ENCODE measurements around the gene DOCK2. TPM values are rescaled to one million over a fixed set of nuclear protein-coding genes. Genes with fewer than 3 reads are reported as not detected.

Gene DOCK2
- total RNA-seq, 1 donor from 2014 or later: 214 TPM

DNA sequence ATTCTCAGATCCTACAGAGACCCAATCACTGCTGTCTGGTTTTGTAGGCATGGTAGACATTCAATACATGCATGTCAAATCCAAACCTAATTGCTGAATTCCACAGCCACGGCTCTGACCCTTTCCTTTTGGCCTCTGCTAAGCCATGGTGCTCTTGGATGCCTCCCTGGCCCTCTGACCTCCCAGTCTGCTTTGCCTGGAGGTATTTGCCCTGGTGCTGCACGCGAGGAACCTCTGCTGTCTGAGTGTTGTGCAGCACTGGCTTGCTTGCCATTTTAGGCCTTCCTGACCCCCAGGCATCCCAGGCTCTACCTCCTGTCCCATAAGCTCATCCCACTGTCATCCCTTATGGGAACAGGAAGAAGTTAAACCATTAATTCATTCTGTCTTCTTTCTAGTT is 60.9 kb downstream of the DOCK2 start:
- H3K4me1 Mint-ChIP-seq (ENCODE audit: low read depth): peaks cover 15% of the 10 kb centered on the region
- H3K4me3 Mint-ChIP-seq: no peak overlapping the region
- no peaks in the 10 kb centered on the region for H3K27me3 Mint-ChIP-seq (ENCODE audit: insufficient read depth)
- no peak overlapping the region for H3K27ac Mint-ChIP-seq
- intact Hi-C loops (cut with micrococcal nuclease): no loop called here
- DNase-seq (ENCODE audit: low spot score): no peak
- no peaks in the 10 kb centered on the region for H3K9me3 Mint-ChIP-seq
- peaks cover 55% of the 10 kb centered on the region for H3K36me3 Mint-ChIP-seq (ENCODE audit: low read depth)

DNA sequence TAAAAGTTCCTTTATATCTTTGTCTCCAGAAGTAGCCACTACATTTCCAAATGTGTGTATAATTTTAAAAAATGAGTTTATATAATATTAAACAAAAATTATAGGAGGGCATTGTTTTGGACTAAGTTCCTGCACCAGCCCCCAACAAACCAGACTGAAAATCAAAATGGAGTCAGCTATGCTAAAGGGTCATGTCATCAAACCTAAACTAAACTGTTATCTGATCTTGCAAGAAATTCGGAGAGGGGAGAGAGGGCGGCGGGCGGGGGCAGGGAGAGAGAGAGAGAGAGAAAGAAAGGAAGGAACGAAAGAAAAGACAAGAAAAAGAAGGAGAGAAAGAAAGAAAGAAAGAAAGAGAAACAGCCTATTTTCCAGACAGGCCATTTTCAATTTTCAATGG is 63.5 kb downstream of the DOCK2 start:
- intact Hi-C loops (cut with micrococcal nuclease): loop anchor here (5.0 to 10.0 kb wide), 2 partner anchors 107 to 284 kb away; partner anchors contain the start of gene INSYN2B

DNA sequence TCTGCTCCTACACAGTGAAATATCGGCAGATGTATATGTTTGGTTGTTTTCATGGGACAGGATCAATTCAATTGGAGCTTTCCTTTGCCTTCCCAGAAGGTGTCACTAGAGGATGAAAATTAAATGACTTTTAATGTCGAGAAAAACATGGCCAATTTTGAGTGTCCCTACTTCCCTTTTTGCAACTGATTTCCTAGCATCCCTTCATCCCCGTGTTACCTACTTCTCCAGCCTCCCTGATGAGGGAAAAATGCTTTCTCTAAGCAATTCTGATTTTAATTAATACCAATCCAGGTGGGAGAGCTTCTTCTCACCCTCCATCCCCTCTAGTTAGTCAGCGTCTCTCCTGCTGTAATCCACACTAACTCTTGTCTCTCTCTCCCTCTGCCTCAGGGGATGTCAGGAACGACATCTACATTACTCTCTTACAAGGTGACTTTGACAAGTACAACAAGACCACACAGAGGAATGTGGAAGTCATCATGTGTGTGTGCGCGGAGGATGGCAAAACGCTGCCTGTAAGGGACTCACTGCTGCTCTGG is 64.9 kb downstream of the DOCK2 start:
- intact Hi-C loops (cut with micrococcal nuclease): loop anchor here (5.0 to 10.0 kb wide), 2 partner anchors 105 to 283 kb away; partner anchors contain the start of gene INSYN2B
- DNase-seq (ENCODE audit: low spot score): no peak
- H3K9me3 Mint-ChIP-seq: no peaks in the 10 kb centered on the region
- H3K4me1 Mint-ChIP-seq (ENCODE audit: low read depth): peaks cover 36% of the 10 kb centered on the region
- peak overlapping the region; percentile 86 for H3K27ac Mint-ChIP-seq
- no peak overlapping the region for H3K4me3 Mint-ChIP-seq
- H3K27me3 Mint-ChIP-seq (ENCODE audit: insufficient read depth): no peaks in the 10 kb centered on the region
- peaks cover 52% of the 10 kb centered on the region for H3K36me3 Mint-ChIP-seq (ENCODE audit: low read depth)

More for the DNA sequence above, 63.5 kb downstream of the DOCK2 start:
- Mint-ChIP-seq H3K27ac (no peak overlapping the region), H3K4me1 (ENCODE audit: low read depth) (peaks cover 27% of the 10 kb centered on the region), H3K27me3 (ENCODE audit: insufficient read depth) (no peaks in the 10 kb centered on the region), H3K9me3 (no peaks in the 10 kb centered on the region), H3K4me3 (no peak overlapping the region), H3K36me3 (ENCODE audit: low read depth) (peaks cover 54% of the 10 kb centered on the region)
- no peak for DNase-seq (ENCODE audit: low spot score)

DNA sequence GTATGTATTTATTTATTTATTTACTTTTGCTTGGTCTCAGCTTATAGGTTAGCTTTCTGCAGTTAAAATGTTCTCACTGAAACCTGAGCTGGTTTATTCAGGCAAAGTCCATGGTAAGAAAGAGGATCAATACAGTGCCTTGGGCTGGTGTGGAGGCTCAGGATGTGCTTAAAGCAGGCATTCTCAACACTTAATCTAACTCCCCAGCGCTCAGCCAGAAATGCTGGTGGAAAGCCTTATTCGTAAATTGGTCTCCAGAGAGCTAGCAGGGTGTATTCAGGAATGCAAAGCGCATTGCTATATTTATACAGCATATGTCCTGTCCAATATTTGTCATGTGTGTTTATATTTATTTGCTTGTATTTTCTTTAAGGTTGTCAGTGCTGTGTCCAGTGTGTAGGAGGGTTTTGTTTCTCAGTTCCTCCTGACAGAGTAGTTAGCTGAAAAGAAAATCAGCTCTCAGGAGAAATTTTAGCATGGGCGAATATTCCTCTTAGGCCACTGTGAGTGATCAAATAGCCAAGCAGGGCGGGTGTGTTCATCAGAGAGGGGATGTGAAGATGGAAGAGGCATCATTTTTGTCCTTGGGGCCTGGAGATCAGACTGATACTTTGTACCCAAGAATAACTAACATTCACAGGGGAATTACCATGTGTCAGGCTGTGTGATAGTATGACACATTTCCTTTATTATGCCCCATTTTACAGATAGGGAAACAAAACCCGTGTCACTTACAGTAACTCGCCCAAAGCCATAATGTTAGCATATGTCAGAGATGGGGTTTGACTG is 65.8 kb downstream of the DOCK2 start:
- peaks cover 51% of the 10 kb centered on the region for H3K36me3 Mint-ChIP-seq (ENCODE audit: low read depth)

DNA sequence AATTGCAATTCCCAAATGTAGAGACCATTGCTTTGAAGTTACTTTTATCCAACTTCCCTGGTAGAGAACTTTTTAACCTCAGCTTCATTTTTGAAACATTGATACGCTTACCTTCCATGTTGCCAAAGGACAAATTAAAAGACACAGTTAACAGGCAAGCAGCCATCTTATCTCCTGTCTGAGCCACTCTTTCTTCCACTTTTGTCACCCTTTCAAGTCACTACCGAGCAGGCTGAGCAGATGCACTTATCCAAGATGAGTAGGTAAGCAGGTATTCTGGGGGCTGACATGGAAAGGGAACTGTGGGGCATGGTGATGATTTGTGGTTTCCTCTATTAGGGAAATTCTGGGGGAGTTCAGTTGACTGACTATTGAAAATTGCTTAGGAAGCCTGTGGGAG is 66.7 kb downstream of the DOCK2 start:
- Mint-ChIP-seq H3K4me3 (no peak overlapping the region), H3K27ac (peak overlapping the region; percentile 64), H3K36me3 (ENCODE audit: low read depth) (peaks cover 48% of the 10 kb centered on the region), H3K4me1 (ENCODE audit: low read depth) (peaks cover 36% of the 10 kb centered on the region), H3K27me3 (ENCODE audit: insufficient read depth) (no peaks in the 10 kb centered on the region), H3K9me3 (no peaks in the 10 kb centered on the region)
- intact Hi-C loops (cut with micrococcal nuclease): loop anchor here (1.0 to 10.0 kb wide), 4 partner anchors 21 to 281 kb away; partner anchors contain the start of gene INSYN2B
- DNase-seq (ENCODE audit: low spot score): no peak

More for the DNA sequence above, 65.8 kb downstream of the DOCK2 start:
- intact Hi-C loops (cut with micrococcal nuclease): loop anchor here (1.0 to 10.0 kb wide), 4 partner anchors 20 to 282 kb away; partner anchors contain the start of gene INSYN2B
- H3K27ac Mint-ChIP-seq: peak overlapping the region; percentile 86
- no peak overlapping the region for H3K4me3 Mint-ChIP-seq
- DNase-seq (ENCODE audit: low spot score): no peak
- no peaks in the 10 kb centered on the region for H3K27me3 Mint-ChIP-seq (ENCODE audit: insufficient read depth)
- peaks cover 36% of the 10 kb centered on the region for H3K4me1 Mint-ChIP-seq (ENCODE audit: low read depth)
- no peaks in the 10 kb centered on the region for H3K9me3 Mint-ChIP-seq

DNA sequence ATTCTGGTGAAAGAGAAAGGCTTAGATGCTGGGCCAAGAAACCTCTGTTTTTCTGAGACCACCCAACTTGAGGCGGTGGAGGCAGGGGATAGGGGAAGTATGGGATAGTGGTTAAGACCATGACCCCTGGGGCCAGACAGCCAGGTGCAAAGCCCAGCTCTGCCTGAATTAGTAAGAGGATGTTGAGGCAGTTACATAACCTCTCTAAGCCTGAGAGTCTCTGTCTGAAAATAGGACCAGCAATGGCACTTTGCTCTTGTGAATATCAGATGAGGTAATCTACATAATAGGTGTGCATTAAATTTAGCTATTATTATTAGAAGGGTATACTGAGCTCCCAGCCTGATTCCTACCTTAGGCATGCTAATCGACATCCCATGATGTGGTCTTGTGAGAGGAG is 68.2 kb downstream of the DOCK2 start:
- intact Hi-C loops (cut with micrococcal nuclease): loop anchor here (10.0 kb wide), 1 partner anchor 279 kb away; the partner anchor contains the start of gene INSYN2B
- no peak overlapping the region for H3K4me3 Mint-ChIP-seq
- no peaks in the 10 kb centered on the region for H3K9me3 Mint-ChIP-seq
- H3K27me3 Mint-ChIP-seq (ENCODE audit: insufficient read depth): no peaks in the 10 kb centered on the region
- peaks cover 41% of the 10 kb centered on the region for H3K36me3 Mint-ChIP-seq (ENCODE audit: low read depth)
- H3K27ac Mint-ChIP-seq: peak overlapping the region; percentile 73
- no peak for DNase-seq (ENCODE audit: low spot score)
- peaks cover 36% of the 10 kb centered on the region for H3K4me1 Mint-ChIP-seq (ENCODE audit: low read depth)

DNA sequence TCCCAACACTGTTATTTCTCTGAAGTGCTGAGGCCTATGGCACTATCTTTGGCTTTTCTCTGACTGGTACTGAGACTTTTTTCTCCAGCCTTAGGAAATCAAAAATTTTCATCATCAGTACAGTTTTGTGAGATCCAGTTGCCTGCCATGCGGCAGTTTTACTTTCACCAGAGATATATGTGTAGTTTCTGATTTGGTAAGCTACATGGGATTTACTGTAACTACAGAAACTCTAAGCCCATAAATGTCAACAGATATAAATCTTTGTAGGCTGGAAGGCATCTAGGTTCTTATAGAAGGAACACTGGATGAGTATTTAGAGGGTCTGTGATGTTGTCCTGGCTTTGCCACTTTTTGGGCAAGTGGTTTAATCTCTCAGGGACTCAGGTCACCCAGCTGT is 69.0 kb downstream of the DOCK2 start:
- peaks cover 45% of the 10 kb centered on the region for H3K36me3 Mint-ChIP-seq (ENCODE audit: low read depth)
- DNase-seq (ENCODE audit: low spot score): no peak

DNA sequence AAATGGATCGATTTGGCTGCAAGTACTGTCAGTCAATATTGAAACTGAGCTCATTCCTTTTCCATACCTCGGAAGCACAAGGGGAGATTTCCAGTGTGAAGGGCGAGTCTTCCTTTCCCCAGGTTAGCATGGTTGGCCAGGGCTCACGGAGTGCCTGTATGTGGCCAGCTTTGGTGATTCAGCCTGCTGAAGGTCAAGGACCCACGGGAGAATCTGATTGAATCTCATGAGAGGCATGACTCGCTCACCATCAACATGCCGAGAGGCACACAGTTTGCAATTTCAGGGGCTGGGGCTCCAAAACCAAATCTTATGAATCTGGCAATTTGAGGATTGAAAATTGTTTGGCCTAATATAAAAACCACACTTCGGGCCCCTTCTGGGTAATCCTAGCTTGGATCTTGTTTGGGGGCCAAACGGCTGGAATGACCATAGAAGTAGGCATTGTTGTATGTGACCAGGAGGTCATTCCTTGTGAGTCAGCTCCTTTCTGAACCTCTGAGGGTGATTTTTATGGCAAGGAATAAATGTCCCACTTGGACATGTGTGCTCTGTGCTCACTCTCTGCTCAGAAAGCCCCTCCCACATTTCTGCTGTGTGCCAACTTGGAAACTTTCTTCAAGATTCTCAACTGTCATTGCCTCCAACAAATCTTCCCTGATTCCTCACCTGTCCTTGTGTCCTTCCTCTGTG is 69.8 kb downstream of the DOCK2 start:
- H3K27ac Mint-ChIP-seq: peak overlapping the region; percentile 69
- H3K4me3 Mint-ChIP-seq: no peak overlapping the region
- H3K27me3 Mint-ChIP-seq (ENCODE audit: insufficient read depth): no peaks in the 10 kb centered on the region
- no peak for DNase-seq (ENCODE audit: low spot score)
- peaks cover 44% of the 10 kb centered on the region for H3K36me3 Mint-ChIP-seq (ENCODE audit: low read depth)
- peaks cover 32% of the 10 kb centered on the region for H3K4me1 Mint-ChIP-seq (ENCODE audit: low read depth)
- intact Hi-C loops (cut with micrococcal nuclease): loop anchor here (10.0 kb wide), 1 partner anchor 278 kb away; the partner anchor contains the start of gene INSYN2B
- no peaks in the 10 kb centered on the region for H3K9me3 Mint-ChIP-seq

More for the DNA sequence above, 69.0 kb downstream of the DOCK2 start:
- Mint-ChIP-seq H3K9me3 (no peaks in the 10 kb centered on the region), H3K27me3 (ENCODE audit: insufficient read depth) (no peaks in the 10 kb centered on the region), H3K27ac (peak overlapping the region; percentile 73), H3K4me3 (no peak overlapping the region), H3K4me1 (ENCODE audit: low read depth) (peaks cover 36% of the 10 kb centered on the region)
- intact Hi-C loops (cut with micrococcal nuclease): loop anchor here (10.0 kb wide), 1 partner anchor 279 kb away; the partner anchor contains the start of gene INSYN2B

DNA sequence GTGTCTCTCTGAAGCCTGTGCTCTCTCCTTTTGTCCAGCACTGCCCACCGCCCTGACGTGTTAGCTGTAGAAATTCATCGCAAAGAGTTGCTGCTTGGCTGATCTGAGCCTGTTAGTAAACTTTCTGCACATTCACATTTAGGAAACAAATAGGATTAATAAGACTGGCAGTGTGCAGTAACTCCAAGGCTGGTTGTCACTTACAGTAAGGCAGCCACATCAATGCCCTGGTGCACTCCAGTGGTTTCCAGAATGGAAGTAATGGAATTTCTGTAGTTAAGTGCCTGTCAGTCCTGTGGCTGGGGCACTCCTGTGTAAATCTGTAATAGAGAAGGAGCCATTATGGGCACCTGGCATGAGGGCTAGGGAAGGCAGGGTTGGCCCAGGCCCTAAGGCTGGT is 70.6 kb downstream of the DOCK2 start:
- no peaks in the 10 kb centered on the region for H3K9me3 Mint-ChIP-seq
- no peaks in the 10 kb centered on the region for H3K27me3 Mint-ChIP-seq (ENCODE audit: insufficient read depth)
- H3K4me1 Mint-ChIP-seq (ENCODE audit: low read depth): peaks cover 24% of the 10 kb centered on the region
- no peak overlapping the region for H3K4me3 Mint-ChIP-seq
- DNase-seq (ENCODE audit: low spot score): no peak
- intact Hi-C loops (cut with micrococcal nuclease): loop anchor here (10.0 kb wide), 1 partner anchor 277 kb away; the partner anchor contains the start of gene INSYN2B
- peak overlapping the region; percentile 69 for H3K27ac Mint-ChIP-seq
- H3K36me3 Mint-ChIP-seq (ENCODE audit: low read depth): peaks cover 43% of the 10 kb centered on the region

DNA sequence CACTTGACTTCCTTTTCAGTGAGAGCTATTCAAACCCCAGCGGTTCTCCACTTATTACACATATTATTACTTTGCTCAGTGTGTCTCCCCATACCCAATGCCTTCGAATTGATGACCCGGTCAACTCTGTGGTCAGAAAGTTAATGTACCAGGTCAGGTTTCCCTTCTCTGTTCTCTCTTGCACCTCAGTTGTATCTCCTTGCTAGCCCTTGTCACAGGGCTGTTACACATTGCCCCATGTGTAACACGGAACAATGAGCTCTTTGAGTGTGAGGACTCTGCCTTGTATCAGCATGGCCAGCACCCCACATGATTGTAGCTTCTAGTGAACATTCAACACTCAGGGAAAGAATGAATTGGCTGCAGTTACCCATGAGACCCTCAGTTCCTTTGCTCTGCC is 73.6 kb downstream of the DOCK2 start:
- H3K4me1 Mint-ChIP-seq (ENCODE audit: low read depth): peaks cover 10% of the 10 kb centered on the region
- no peak for DNase-seq (ENCODE audit: low spot score)
- H3K27me3 Mint-ChIP-seq (ENCODE audit: insufficient read depth): no peaks in the 10 kb centered on the region
- H3K4me3 Mint-ChIP-seq: no peak overlapping the region
- intact Hi-C loops (cut with micrococcal nuclease): no loop called here
- H3K36me3 Mint-ChIP-seq (ENCODE audit: low read depth): peaks cover 54% of the 10 kb centered on the region
- no peak overlapping the region for H3K27ac Mint-ChIP-seq
- no peaks in the 10 kb centered on the region for H3K9me3 Mint-ChIP-seq

DNA sequence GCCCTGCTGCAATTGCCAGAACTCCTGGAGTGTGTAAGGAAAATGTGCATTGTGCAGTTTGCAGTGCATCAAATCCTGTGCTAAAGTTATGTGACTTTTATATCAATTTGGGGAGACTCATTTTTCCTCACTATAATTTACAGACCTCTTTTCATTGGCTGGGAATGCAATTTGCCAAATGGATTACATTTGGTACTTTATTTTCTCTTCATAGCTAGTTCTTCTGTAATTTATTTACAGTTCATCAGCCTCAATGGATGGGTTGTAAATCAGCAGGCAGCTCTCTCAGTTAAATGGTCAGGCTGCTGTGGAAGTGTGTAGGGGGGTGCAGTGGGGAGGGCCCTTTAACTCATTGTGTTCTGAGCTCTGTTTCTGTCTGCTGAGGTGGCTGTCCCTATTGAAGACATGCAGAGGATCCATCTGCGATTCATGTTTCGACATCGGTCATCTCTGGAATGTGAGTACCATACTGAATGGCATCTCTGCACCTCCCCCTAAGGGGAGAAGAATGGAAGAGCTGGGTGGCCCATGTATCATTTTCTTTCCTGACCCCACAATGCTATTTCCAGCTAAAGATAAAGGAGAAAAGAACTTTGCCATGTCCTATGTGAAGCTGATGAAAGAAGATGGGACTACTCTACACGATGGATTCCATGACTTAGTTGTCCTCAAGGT is 74.6 kb downstream of the DOCK2 start:
- no peaks in the 10 kb centered on the region for H3K9me3 Mint-ChIP-seq
- H3K4me3 Mint-ChIP-seq: no peak overlapping the region
- intact Hi-C loops (cut with micrococcal nuclease): no loop called here
- H3K27me3 Mint-ChIP-seq (ENCODE audit: insufficient read depth): no peaks in the 10 kb centered on the region
- peaks cover 60% of the 10 kb centered on the region for H3K36me3 Mint-ChIP-seq (ENCODE audit: low read depth)
- DNase-seq (ENCODE audit: low spot score): no peak
- H3K4me1 Mint-ChIP-seq (ENCODE audit: low read depth): peaks cover 12% of the 10 kb centered on the region
- H3K27ac Mint-ChIP-seq: peak overlapping the region; percentile 45

DNA sequence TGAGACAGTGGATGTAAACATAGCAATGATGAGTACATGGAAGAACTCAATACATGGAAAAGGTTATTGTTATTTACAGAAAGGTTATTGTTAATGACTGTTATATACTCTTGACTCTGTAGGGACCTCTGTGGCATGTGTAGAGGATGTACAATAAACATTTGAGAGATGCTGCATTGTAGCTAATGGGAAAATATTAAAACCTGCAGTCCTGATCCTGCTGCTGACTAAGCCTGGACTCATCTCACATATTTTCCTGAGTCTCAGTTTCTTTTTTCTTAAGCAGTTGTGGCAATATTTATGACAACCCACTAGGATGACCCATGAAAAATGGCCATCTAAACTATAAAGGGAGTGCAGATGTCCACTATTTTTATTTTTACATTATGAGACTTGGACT is 75.4 kb downstream of the DOCK2 start:
- DNase-seq (ENCODE audit: low spot score): no peak
- no peak overlapping the region for H3K4me3 Mint-ChIP-seq
- H3K9me3 Mint-ChIP-seq: no peaks in the 10 kb centered on the region
- H3K27ac Mint-ChIP-seq: no peak overlapping the region
- H3K4me1 Mint-ChIP-seq (ENCODE audit: low read depth): peaks cover 12% of the 10 kb centered on the region
- no peaks in the 10 kb centered on the region for H3K27me3 Mint-ChIP-seq (ENCODE audit: insufficient read depth)
- intact Hi-C loops (cut with micrococcal nuclease): no loop called here
- peaks cover 63% of the 10 kb centered on the region for H3K36me3 Mint-ChIP-seq (ENCODE audit: low read depth)
